Peyer's patch (tissue), 4 donors: Measurements from ENCODE around the gene CASP14.

Experiments
- POLR2A ChIP-seq, 2 donors: fragments of 450-650 bp; IDR thresholded peaks; one replicate each; pipeline ENCODE4 v1.5.1; 2017; ENCODE audit warnings: antibody characterized with exemption in 2 of 2, mild to moderate bottlenecking in 2 of 2, moderate library complexity in 2 of 2
- TF ChIP-seq, protein P1 (sequence below), 6 experiments: fragments of 450-650 bp in 4 of 6; fragments of 200-600 bp in 2 of 6; sonication (generic) in 1 of 6; IDR thresholded peaks; one replicate each; pipeline ENCODE4 v1.5.1; 2017 to 2019; ENCODE audit warnings: antibody characterized with exemption in 6 of 6, mild to moderate bottlenecking in 3 of 6, moderate library complexity in 1 of 6

- TF ChIP-seq, protein P1, sequence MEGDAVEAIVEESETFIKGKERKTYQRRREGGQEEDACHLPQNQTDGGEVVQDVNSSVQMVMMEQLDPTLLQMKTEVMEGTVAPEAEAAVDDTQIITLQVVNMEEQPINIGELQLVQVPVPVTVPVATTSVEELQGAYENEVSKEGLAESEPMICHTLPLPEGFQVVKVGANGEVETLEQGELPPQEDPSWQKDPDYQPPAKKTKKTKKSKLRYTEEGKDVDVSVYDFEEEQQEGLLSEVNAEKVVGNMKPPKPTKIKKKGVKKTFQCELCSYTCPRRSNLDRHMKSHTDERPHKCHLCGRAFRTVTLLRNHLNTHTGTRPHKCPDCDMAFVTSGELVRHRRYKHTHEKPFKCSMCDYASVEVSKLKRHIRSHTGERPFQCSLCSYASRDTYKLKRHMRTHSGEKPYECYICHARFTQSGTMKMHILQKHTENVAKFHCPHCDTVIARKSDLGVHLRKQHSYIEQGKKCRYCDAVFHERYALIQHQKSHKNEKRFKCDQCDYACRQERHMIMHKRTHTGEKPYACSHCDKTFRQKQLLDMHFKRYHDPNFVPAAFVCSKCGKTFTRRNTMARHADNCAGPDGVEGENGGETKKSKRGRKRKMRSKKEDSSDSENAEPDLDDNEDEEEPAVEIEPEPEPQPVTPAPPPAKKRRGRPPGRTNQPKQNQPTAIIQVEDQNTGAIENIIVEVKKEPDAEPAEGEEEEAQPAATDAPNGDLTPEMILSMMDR (IDR thresholded peaks at IDR 0.05): no peak
- no peak for TF ChIP-seq POLR2A (IDR thresholded peaks at IDR 0.05)
Measured at GRCh38 chr19:15010501-15011300, 38.6 kb upstream of the CASP14 start.
